Lower leg skin (tissue), 3 donors: ENCODE results near the gene ZFYVE19.

ENCODE experiments used
- POLR2A ChIP-seq, 2 donors: fragments of 450-650 bp; IDR thresholded peaks; one replicate each; pipeline ENCODE4 v1.6.1; 2016 to 2017; ENCODE audit warnings: antibody characterized with exemption in 2 of 2, mild to moderate bottlenecking in 1 of 2, moderate library complexity in 1 of 2
- TF ChIP-seq, protein P1 (sequence below), 3 donors: fragments of 450-650 bp; IDR thresholded peaks; one replicate each; pipeline ENCODE4 v1.5.1; 2016; ENCODE audit warnings: antibody characterized with exemption in 3 of 3, mild to moderate bottlenecking in 3 of 3, moderate library complexity in 2 of 3

DNA sequence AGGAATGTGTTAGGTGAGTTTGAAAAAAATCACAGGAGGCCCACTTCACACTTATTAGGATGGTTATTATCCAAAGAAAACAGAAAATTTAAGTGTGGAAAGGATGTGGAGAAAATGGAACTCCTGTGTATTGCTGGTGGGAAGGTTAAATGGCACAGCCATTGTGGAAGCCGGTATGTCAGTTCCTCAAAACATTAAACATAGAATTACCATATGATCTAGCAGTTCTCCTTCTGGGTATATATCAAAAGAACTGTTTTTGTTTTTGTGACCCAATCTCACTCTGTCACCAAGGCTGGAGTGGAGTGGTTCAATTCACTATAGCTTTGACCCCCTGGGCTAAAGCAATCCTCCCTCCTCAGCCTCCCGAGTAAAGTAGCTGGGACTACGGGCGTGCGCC, 10.4 kb upstream of the ZFYVE19 start:
- TF ChIP-seq, protein P1, sequence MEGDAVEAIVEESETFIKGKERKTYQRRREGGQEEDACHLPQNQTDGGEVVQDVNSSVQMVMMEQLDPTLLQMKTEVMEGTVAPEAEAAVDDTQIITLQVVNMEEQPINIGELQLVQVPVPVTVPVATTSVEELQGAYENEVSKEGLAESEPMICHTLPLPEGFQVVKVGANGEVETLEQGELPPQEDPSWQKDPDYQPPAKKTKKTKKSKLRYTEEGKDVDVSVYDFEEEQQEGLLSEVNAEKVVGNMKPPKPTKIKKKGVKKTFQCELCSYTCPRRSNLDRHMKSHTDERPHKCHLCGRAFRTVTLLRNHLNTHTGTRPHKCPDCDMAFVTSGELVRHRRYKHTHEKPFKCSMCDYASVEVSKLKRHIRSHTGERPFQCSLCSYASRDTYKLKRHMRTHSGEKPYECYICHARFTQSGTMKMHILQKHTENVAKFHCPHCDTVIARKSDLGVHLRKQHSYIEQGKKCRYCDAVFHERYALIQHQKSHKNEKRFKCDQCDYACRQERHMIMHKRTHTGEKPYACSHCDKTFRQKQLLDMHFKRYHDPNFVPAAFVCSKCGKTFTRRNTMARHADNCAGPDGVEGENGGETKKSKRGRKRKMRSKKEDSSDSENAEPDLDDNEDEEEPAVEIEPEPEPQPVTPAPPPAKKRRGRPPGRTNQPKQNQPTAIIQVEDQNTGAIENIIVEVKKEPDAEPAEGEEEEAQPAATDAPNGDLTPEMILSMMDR (IDR thresholded peaks at IDR 0.05): no peak
- TF ChIP-seq POLR2A (IDR thresholded peaks at IDR 0.05): no peak
